Activated naive CD4-positive, alpha-beta T cell treated with anti-CD3 and anti-CD28 coated beads, Interleukin-2, amount 50 U/mL, for 16 hours (primary cell): Measurements from ENCODE around the gene CHPF2.

Experiments
- DNase-seq: peaks from one replicate; pipeline ENCODE4 v3.0.0-alpha.2; 2020

Gene CHPF2

DNA sequence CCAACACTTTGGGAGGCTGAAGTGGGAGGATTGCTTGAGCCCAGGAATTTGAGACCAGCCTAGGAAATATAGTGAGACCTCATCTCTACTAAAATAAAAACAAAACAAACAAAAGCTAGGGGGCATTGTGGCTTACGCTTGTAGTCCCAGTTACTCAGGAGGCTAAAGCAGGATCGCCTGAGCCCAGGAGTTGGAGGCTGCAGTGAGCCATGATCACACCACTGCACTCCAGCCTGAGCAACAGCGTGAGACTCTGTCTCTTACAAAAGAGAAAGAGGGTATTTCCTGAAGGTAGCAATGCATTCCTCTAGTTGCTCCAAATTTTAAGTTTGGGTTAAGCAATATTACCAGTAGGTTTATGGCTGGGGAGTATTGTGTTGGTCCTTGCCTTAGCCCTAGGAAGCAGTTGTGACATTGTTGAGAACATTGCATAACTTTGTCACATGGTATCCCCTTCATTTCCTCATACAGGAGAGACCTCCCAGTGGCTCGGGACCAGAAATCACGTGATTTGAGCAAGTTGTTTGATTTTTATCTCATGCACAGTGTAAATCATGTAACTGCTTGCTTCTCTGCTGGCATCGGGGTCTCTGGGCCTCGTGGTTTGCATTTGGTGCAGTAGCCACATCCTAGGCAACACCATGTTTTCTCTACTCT, 39.5 kb downstream of the CHPF2 start:
- no peak for DNase-seq

DNA sequence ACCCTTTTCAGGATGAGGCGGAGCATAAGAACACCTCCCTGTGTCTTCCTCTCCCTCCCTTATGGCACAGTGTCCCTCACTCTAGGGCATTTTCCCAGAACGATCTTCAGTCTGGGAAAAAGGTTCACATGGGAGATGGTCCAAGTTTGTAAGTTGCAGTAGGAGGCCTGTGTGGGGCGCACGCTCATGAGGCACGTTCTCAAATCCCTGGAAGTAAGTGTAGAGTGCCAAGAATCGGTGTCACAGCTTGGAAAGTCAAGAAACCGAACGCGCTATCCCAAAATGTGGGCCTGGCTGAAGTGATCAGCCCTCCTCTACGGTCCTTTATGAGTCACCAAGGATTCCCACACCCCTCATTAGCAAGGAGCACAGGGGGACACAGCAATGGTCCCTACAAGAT, 40.1 kb downstream of the CHPF2 start:
- DNase-seq, result no peak

DNA sequence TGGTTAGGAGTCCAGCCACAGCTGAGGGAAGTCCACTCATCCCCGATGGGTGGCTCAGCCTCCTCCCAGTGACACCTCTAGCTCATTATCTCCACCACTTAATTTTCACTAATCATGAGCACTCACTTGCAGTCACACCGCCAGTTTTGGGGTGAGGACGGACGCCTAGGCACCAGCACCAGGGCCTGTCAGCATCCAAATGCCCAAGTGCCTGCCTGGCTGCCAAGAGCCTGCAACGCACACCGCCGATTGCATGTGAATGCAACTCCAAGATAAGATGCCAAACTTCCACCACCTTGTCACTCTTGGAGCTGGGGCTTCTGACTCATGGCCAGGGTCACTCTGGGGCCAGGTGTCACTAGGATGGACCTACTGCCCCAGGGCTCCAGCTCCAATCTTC, 40.6 kb downstream of the CHPF2 start:
- DNase-seq, result no peak

DNA sequence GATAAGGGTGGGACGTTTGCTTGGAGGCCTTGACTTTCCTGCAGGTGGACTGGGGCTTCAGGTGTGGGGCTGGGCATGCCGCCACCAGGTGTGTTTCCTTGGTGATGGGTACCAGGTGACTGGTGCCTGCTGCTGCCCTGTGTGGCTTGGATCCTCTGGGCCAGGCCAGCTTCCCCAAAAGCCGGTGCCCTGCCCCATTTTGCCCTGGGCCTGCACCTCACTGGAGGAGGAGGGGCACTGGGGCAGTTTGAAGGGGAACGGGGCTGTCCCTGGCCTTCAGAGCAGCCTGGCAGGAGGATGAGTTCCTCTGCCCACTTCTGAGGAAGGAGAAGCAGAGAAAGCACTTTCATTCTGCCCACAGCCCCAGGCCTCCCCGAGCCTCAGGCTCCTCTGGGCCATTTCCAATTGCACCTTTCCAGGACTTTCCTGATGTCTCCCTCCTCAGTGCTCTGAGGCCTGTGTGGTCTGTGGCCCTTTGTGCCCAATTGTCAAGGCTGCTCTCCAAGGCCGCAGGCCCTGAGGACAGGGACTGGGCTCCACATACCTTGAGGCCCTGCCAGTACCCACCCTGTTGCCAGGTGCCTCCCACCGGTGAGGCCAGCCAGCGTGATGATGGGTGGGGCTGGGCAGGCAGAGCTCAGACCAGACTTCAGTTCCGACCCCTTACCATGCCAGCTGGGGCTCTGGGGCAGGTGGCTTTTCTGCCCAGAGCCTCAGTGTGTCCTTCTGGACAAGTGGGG, 41.5 kb downstream of the CHPF2 start:
- no peak for DNase-seq

DNA sequence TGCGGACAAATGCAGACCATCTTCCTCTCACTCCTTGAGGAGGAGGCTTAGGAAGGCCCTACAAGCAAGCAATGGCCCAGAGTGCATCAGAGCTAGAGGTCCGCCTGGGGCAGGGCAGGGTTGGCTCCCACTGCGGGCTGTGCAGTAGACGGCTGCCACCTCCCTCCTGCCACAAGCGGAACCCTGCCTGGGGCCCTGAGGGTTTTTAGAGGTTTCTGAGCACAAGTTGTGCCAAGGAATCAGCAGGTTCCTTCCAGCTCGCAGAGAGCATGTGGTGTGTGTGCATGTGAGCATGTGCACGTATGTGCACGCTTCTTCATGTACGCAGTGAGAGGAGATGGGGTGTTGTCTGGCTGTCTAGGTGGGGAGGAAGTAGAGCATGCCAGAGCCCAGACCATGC, 42.1 kb downstream of the CHPF2 start:
- DNase-seq, result no peak

DNA sequence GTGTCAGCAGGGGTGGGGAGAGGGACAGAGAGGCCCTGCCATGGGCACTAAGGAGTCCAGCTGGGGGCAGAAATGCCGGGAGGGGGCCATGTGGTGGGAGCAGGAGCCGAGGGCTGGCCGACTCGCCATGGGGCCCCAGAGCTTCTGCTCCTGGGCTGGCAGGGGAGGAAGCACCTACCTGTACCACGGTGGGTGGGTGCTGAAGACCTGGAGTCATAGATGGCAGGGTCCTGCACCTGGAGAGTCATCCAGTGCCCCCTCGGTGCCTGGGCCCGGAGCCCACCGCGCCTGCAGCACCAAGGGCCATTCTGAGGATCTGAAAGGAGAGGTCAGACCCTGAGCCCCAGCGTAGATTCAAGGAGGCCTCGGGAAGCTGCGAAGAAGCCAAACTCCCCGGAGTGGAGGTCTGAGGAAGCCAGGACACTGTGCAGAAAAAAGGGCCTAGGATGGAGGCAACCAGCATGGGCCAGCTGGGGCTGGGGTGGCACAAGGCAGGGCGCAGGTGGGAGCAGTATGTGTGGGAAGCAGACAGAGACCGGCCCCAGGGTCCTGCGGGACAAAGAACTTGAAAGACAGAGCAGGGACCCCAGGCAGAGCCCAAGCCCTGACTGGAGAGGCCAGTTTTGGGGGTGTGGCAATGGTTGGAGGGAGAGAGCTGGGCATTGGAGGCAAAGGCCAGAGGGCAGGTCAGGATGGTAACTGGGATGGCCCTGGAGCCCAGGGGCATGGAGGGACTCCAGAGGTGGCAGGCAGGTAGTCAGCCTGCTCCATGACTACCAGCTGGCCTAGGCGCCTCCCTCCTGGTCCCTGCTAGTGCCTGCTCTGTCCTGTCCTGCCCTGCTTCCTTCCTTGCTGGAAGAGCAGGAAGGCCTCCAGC, 42.9 kb downstream of the CHPF2 start:
- DNase-seq, result no peak

DNA sequence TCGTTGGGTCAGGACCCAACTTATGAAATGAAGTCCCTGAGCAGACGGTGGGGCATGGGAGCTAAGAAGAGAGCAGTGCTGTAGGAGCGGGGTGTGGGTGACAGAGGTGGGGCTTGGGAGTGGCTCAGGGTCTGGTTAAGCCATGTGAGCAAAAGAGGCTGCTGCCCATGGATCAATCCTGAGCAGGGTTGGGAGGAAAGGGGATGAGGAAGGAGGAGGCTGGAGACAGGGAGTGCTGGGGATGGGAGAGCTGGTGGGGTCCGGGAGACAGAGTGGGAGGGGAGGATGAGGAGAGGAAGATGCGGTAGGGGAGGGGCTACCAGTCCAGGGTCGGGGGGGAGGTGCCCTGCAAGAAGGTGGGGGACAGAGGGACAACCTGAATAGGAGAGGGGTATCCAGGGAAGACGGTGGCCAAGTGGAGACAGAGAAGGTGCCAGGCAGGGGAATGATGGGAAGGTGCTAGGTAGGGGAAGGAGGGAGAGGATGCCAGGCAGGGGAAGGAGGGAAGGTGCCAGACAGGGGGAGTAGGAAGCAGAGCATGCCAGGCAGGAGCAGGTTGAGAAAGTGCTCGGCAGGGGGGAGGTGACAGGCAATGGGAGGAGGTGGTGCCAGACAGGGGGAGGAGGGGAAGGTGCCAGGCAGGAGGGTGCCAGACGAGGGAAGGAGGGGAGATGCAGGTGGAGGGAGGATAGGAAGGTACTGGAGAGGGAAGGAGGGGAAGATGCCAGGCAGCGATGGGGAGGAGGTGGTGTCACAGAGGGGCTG, 43.7 kb downstream of the CHPF2 start:
- DNase-seq, result no peak

DNA sequence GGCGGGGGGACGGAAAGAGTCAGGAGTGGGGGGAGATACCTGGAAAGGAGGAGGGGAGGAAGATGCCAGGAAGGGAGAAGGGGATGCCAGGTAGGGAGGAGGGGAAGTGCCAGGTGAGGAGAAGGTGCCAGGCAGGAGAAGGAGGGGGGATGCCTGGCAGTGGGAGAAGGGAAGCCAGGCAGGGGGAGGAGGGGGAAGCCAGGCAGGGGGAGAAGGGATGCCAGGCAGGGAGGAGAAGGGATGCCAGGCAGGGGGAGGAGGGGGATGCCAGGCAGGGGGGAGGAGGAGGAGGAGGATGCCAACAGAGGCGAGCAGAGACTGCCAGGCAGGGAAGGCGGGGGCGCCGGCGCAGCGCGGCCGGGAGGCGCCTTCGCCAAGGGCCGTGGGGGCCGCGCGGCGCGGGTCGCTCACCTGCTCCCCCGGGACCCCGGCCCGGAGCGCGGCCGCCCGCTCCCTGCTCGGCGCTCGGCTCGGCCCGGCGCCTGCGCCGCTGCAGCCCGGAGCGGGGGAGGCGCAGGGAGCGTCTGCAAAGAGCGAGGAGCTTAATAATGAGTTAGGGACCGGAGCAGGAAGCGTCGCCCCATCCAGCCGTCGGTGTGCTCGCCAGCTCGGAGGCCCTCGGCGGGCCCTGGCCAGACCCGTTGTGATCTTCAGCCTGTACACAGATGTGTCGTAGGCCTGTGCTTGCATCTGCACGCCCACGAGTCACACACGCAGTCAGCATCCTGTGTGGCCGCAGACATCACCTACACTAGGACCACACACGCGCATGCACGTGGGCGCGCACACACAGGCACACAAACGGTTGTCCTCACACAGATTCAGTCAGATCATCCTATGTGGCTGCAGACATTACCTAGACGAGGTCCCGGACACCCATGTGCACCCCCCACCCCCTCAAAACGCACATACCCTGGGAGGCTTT, 44.6 kb downstream of the CHPF2 start:
- DNase-seq, result peak; percentile 73

DNA sequence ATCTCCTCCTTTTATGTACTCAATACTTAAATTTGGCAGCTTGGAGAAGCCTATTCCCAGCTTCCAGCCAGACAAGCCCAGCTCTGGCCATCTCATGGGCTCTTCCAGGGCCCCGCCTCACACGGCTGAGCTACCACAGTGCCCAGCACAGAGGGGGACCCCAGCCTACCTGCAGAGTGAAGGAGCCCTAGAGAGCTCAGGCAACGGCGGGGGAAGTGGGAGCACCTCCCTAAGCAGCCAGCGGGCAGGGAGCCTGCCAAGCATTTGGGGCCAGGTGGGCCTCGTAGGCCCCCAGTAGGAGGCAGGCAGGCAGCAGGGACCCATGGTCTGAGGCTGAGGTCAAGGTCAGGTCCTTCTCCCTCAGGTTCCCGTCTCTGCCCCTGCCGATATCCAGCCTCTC, 45.3 kb downstream of the CHPF2 start:
- DNase-seq, result no peak

DNA sequence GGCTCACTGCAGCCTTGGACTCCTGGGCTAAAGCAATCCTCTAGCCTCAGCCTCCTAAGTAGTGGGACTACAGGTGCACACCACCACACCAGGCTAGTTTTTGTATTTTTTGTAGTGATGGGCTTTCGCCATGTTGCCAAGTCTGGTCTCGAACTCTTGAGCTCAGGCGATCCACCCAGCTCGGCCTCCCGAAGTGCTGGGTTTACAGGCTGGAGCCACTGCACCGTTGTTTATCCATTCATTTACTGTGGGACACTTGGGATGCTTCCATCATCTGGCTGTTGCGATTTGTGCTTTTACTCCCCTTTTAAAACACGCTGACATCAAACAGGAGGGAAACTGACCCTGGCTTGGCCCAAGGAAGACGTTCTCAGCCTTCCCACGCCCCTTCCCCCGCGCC, 46.7 kb downstream of the CHPF2 start:
- DNase-seq, result no peak

DNA sequence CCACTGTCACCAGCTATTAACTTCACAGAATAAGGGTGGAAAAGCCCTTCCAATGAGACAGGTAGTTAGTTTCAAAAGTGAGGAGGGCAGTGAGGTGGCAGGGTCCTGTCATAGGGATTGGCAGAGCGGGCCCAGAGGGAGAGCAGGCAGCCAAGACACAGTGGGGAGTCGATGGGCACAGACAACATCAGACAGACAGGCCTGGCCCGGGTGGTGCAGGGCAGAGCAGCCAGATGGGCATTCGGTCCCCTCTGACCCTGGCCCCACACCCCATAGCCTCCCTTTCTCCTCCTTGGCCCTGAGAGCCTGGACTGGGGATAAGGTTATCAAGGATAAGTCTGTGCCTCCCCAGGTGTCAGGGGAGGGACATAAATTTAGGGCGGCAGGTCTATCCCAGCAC, 47.6 kb downstream of the CHPF2 start:
- DNase-seq, result no peak

DNA sequence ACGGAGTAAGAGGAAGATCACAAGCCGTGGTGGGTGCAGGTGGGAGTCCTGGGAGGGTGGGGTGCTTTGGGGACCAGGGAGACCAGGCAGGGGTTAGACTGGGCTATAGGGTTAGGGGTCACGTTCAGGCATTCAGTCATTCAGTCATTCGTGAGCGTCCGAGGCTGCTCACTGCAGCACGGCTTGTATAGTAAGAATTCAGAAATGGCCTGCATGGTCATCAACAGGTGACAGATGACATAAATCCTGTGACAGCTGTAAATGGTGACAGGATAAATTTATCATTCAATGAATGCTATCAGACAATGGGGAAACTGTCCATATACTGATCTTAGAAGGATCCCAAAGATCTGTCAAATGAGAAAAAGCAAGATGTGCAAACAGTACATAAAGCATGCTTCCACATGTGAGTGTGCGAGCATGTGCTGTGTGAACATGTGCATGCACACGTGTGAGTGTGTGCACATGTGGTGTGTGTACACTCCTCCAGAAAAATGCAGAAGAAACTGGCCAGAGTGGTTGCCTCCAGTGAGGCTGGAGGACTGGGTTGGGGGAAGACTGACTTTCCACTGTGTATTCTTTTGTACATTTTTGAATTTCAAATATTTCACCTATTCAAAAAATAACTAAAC, 48.2 kb downstream of the CHPF2 start:
- DNase-seq, result no peak

DNA sequence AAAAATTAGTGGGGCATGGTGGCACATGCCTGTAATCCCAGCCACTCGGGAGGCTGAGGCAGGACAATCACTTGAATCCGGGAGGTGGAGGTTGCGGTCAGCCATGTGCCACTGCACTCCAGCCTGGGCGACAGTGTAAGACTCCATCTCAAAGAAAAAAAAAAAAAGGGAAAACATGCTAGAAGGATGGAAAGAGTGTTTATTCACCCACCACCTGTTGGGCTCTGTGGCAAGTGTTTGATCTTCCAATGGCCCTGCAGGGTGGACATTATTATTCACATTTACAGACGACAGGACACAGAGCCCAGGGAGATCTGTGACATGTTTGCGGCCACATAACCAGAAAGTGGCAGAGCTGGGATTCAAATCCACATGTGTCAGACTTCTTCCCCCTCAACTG, 49.4 kb downstream of the CHPF2 start:
- DNase-seq, result no peak

DNA sequence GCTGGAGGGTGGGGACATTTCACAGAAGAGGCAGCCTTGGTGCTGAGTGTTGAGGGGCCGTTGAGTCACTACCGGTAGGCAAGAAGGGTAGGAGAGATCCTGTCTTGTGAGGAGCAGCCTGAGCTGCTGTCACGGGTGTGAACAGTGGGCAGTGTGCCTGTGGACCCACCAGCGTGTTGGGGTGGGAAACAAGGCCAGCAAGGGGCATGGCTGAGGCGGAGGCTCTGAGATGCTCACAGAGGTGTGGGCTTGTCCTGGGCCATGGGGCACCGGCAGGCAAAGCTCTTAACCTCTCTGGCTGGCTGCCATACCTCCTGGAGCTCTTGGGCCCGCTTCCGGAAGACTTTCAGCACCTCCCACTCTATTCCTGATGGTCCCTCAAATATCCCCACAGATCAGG, 49.8 kb downstream of the CHPF2 start:
- DNase-seq, result no peak

DNA sequence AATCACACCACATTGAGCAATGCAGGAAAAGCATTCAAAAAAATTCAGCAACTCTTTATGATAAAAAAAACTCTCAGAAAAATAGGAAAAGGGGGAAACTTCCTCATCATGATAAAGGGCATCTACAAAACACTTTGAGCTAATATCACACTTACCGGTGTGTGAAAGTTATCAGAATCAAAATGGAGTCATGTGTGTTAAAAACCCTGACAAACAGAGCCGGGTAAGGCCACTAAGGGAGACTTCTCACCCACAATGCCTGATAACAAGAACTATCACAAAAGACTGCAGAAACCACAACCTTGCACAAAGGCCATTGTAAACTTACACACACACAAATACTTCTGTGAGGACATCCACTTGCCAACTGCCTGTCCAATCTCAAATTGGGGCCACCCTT, 51.0 kb downstream of the CHPF2 start:
- no peak for DNase-seq

DNA sequence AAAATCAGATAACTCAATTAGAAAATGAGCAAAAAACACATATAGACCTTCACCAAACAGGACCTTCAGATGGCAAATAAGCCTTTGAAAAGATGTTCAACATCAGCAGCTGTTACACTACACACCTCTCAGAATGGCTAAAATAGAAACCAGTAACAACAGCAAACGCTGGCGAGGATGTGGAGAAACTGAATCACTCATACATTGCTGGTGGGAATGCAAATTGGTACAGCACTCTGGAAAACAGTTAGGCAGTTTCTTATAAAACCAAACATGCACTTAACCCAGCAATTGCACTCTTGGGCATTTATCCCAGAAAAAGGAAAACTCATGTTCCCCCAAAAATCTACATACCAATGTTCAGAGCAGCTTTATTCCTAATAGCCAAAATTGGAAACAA, 53.9 kb downstream of the CHPF2 start:
- no peak for DNase-seq
